MM.1S (cell line): ENCODE data around the gene NBPF1.
"Not testable (repeated sequence)": the region's sequence is repeated elsewhere in the genome, so short reads cannot be mapped to it uniquely, and the experiment has no call there.

Experiments used
- CTCF ChIP-seq: fragments of 300-600 bp; sonication (generic); IDR thresholded peaks from 2 replicates; pipeline ENCODE4 v1.5.1; 2016; ENCODE audit warnings: antibody characterized with exemption, low read length, mixed read lengths
- EZH2 ChIP-seq: fragments of 300-600 bp; sonication (generic); optimal IDR thresholded peaks from 2 replicates; pipeline ENCODE3; 2017; ENCODE audit warnings: low read depth, mild to moderate bottlenecking, antibody characterized with exemption, low read length, mixed read lengths
- EZH2phosphoT487 ChIP-seq: fragments of 300-600 bp; sonication (generic); IDR thresholded peaks from 2 replicates; pipeline ENCODE4 v1.6.1; 2018; ENCODE audit warnings: antibody characterized with exemption, low read length

GRCh38 chr1:16633540-16634282, 20.3 kb upstream of the NBPF1 start:
- not testable (repeated sequence) for TF ChIP-seq CTCF, EZH2, EZH2phosphoT487
